ENCODE results near the gene NLGN2. TPM values are rescaled to one million over a fixed set of nuclear protein-coding genes. Genes with fewer than 3 reads are reported as not detected.
"Not testable (repeated sequence)": the region's sequence is repeated elsewhere in the genome, so short reads cannot be mapped to it uniquely, and the experiment has no call there.

The NLGN2 gene
- total RNA-seq: 10 to 100 TPM in 3 of 5 donors, 1 to 10 TPM in 2; 4.6 to 42.0 (median 13.8) TPM
- polyA plus RNA-seq: 1 to 10 TPM; 1.7 to 7.9 (median 1.8) TPM
- long read RNA-seq, donor 1, full-length matches to known transcripts: 1 of 26 reads
- long read RNA-seq, donor 1, partial matches to known transcripts: 25 of 26 reads
- long read RNA-seq, donor 1, other reads (novel, unspliced or antisense): 0 of 26 reads
- long read RNA-seq, donor 2: 0 reads
- long read RNA-seq, donor 3, full-length matches to known transcripts: 1 of 11 reads
- long read RNA-seq, donor 3, partial matches to known transcripts: 10 of 11 reads
- long read RNA-seq, donor 3, other reads (novel, unspliced or antisense): 0 of 11 reads
- long read RNA-seq, donor 4: 0 reads
- long read RNA-seq, donor 5, full-length matches to known transcripts: 3 of 3 reads
- long read RNA-seq, donor 5, partial matches to known transcripts: 0 of 3 reads
- long read RNA-seq, donor 5, other reads (novel, unspliced or antisense): 0 of 3 reads
- long read RNA-seq, donor 6: 0 reads
- long read RNA-seq, donor 7, full-length matches to known transcripts: 2 of 8 reads
- long read RNA-seq, donor 7, partial matches to known transcripts: 6 of 8 reads
- long read RNA-seq, donor 7, other reads (novel, unspliced or antisense): 0 of 8 reads
- long read RNA-seq, donor 8: 0 reads
- long read RNA-seq, donor 9: 0 reads
- long read RNA-seq, donor 10: 0 reads

DNA sequence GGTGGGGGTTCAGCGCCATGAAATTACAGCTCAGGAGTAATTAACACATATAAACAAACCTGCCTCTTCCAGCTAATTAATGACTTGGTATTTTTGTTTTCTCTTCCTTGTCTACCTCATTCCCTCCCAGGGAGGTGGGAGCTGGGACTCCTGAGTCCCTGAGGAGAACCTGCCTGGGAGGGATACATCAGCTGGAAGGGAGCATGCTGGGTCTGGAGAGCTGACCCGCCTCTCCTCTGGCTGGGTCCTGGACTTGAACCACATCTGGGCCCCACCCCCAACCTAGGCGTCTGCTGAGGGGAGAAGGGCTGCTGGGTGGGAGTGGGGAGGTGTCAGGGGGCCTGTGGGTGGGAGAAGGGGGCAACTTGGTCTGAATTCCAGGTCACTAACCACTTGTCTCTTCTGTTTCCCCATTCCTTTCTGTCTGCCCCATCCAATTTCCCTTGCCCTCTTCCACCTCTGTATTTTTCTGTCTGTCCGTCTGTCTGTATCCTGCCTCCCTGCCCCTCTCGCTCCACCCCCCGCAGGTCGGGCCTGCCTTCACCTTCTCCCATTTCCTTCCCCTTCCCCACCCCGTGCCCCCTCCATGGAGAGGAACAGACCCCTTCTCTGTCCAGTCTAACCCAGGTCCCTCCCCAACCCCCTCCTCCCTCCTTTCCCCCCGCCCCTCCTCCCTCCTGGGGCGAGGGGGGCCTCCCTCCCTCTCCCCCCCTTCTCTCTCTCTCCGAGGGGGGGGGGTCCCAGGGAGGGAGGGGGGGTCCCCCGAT is at the start of gene NLGN2:
Gene NLGN2, plus strand, starts transcription at position 361 of the 767 bp plus-strand sequence. CDS start 411 bp downstream, outside the sequence.
- Histone ChIP-seq H3K27me3 (peaks cover 0 to 13% (median 0%) of the 10 kb centered on the region in 3 donors), H3K4me3 (peak within 1 kb of the TSS in 1 of 4 donors; percentile 6), H3K9me3 (no peaks in the 10 kb centered on the region), H3K27ac (no peak within 1 kb of the TSS), H3K4me1 (peaks cover 25 to 32% (median 27%) of the 10 kb centered on the region in 4 donors), H3K36me3 (peaks cover 0 to 25% (median 19%) of the 10 kb centered on the region in 4 donors)
- no peak for DNase-seq
- 39 to 63% (median 45%) methylated on average over 8 to 11 of the region's 12 CpGs for WGBS, 5 donors
- intact Hi-C loops (cut with DNase I; ENCODE audit: low total_unique reads): no loop called here
- TF ChIP-seq EP300 (IDR thresholded peaks at IDR 0.05) (no peak), POLR2AphosphoS5 (IDR thresholded peaks at IDR 0.05) (no peak), POLR2A (IDR thresholded peaks at IDR 0.05) (no peak)
- TF ChIP-seq, protein P1, sequence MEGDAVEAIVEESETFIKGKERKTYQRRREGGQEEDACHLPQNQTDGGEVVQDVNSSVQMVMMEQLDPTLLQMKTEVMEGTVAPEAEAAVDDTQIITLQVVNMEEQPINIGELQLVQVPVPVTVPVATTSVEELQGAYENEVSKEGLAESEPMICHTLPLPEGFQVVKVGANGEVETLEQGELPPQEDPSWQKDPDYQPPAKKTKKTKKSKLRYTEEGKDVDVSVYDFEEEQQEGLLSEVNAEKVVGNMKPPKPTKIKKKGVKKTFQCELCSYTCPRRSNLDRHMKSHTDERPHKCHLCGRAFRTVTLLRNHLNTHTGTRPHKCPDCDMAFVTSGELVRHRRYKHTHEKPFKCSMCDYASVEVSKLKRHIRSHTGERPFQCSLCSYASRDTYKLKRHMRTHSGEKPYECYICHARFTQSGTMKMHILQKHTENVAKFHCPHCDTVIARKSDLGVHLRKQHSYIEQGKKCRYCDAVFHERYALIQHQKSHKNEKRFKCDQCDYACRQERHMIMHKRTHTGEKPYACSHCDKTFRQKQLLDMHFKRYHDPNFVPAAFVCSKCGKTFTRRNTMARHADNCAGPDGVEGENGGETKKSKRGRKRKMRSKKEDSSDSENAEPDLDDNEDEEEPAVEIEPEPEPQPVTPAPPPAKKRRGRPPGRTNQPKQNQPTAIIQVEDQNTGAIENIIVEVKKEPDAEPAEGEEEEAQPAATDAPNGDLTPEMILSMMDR (IDR thresholded peaks at IDR 0.05): no peak

DNA sequence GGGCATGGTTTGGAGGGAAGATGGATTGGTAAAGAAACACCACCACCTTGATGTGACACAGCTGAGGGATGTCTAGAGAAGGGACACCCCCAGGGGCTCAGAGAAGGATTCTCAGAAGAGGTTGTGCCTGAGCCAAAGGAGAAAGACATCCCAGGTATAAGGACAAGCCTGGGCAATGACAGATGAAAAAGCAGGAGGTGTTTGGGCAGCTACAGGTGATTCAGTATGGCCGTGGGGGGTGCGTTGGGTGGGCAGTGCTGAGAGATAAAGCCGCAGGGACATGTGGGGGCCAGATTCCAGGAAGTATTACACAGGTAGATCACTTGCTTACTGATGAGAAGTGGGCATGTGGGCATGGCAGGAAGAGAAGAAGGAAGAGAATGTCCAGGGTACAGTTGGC is 45.7 kb upstream of the NLGN2 start:
- TF ChIP-seq, protein P1 (IDR thresholded peaks at IDR 0.05): no peak
- no peak for TF ChIP-seq POLR2AphosphoS5 (IDR thresholded peaks at IDR 0.05)
- TF ChIP-seq EP300 (IDR thresholded peaks at IDR 0.05): no peak
- TF ChIP-seq POLR2A (IDR thresholded peaks at IDR 0.05): no peak
- Histone ChIP-seq H3K27me3 (no peaks in the 10 kb centered on the region), H3K36me3 (no peaks in the 10 kb centered on the region), H3K4me3 (no peak overlapping the region), H3K27ac (no peak overlapping the region), H3K4me1 (no peaks in the 10 kb centered on the region), H3K9me3 (no peaks in the 10 kb centered on the region)
- intact Hi-C loops (cut with DNase I; ENCODE audit: low total_unique reads): loop anchor here (10.0 kb wide), 1 partner anchor 63 kb away; the partner anchor contains the start of genes SPEM1, SPEM2 and SPEM3
- WGBS, 5 donors: 52 to 62% (median 60%) methylated on average over 3 of the region's 3 CpGs
- no peak for DNase-seq

DNA sequence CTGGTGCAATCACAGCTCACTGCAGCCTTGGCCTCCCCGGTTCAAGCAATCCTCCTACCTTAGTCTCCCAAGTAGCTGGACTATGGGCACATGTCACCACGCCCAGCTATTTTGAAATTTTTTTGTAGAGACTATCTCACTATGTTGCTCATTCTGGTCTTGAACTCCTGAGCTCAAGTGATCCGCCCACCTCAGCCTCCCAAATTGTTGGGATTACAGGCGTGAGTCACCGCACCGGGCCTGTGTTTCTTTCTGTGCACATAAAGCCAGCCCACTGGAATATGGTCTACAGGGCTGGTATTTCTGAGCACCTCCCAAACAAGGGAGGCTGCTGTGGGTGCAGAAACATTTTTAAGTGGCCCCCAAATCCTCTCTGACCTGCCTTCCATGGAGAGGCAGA is 44.3 kb upstream of the NLGN2 start:
- H3K27ac ChIP-seq: no peak overlapping the region
- H3K9me3 ChIP-seq: no peaks in the 10 kb centered on the region
- H3K4me3 ChIP-seq: no peak overlapping the region
- no peaks in the 10 kb centered on the region for H3K36me3 ChIP-seq
- DNase-seq: no peak
- intact Hi-C loops (cut with DNase I; ENCODE audit: low total_unique reads): loop anchor here (10.0 kb wide), 1 partner anchor 61 kb away; the partner anchor contains the start of genes SPEM1, SPEM2 and SPEM3
- H3K27me3 ChIP-seq: no peaks in the 10 kb centered on the region
- TF ChIP-seq POLR2AphosphoS5 (IDR thresholded peaks at IDR 0.05) (no peak), POLR2A (IDR thresholded peaks at IDR 0.05) (no peak), EP300 (IDR thresholded peaks at IDR 0.05) (no peak)
- TF ChIP-seq, protein P1 (IDR thresholded peaks at IDR 0.05): no peak
- WGBS, 5 donors: 87 to 96% (median 92%) methylated on average over 6 of the region's 6 CpGs
- no peaks in the 10 kb centered on the region for H3K4me1 ChIP-seq

DNA sequence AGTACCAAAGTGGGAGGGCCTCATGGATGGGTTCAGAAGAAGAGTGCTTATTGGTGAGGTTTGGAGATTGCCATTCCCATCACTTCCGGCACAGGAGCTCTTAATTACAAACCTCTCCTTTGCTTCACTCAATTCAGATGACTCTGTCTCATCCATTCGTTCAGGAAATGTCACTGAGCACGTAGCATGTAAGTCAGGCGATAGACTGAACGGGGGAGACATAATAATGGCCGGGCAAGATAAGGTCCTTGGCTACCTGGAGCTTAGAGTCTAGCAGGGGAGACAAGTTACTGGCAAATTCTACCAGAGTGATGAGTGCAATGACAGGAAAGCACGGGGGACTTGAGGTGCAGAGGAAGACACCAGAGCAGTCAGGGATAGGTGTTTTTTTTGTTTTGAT is 41.7 kb upstream of the NLGN2 start:
- 75 to 86% (median 84%) methylated on average over 6 to 7 of the region's 7 CpGs for WGBS, 5 donors
- H3K4me3 ChIP-seq: not testable (repeated sequence)

More for the DNA sequence above, 41.7 kb upstream of the NLGN2 start:
- H3K27ac ChIP-seq, DNase-seq, H3K4me1 ChIP-seq, H3K36me3 ChIP-seq, H3K9me3 ChIP-seq: not testable (repeated sequence)
- H3K27me3 ChIP-seq: peaks cover 0 to 10% (median 0%) of the 10 kb centered on the region in 3 donors
- intact Hi-C loops (cut with DNase I; ENCODE audit: low total_unique reads): loop anchor here (10.0 kb wide), 1 partner anchor 59 kb away; the partner anchor contains the start of genes SPEM1, SPEM2 and SPEM3
